DMS114 treated with DMSO at 0.1 percent for 48 hours (cell line): ENCODE results near the gene MYL3.
"Not testable (repeated sequence)": the region's sequence is repeated elsewhere in the genome, so short reads cannot be mapped to it uniquely, and the experiment has no call there.

ENCODE experiments used
- DNase-seq: peaks from one replicate; lab custom pipeline; 2025; ENCODE audit not compliant: unreplicated experiment; lab: John Stamatoyannopoulos, UW

MYL3 gene

DNA sequence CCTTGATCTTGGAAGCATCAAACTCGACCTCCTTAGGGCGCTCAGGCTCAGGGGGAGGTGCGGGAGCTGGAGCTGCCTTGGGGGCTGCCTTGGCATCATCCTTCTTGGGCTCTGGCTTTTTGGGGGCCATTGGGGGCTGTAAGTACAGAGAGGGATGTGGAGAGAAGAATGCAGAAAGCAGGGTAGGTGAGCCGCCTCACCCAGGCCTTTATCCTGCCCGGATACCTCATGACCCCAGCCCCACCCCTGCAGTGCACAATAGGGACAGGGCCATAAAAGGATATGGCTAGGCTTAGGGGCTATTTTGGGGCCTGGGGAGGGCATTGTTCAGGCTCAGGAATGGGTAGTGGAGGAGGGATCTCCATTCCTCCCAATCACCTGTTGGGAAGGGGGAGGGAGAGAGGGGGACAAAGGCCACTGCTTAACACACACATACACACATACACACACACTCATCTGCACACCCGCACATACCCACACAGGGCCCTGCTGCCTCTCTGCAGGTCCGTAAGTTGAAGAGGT, at the start of gene MYL3:
TSS of gene MYL3 (minus strand) at position 184 of the 522 bp plus-strand sequence. CDS start at position 130, 54 bp downstream.
- no peak for DNase-seq

DNA sequence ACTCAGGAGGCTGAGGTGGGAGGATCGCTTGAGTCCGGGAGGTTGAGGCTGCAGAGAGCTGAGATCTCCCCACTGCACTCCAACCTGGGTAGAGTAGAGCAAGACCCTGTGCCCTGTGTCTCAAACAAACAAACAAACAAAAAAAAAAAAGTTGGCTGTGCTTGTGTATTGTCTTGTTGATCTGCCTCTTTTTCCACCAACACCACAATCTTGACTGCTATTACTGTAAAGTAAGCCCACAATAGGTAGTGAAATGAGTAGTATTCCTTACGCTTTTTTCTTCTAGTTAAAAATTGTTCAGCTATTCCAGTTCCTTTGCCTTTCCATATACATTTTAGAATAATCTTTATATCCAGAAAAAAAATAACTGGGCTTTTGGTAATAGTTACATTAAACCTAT, 49.7 kb upstream of the MYL3 start:
- DNase-seq: no peak

DNA sequence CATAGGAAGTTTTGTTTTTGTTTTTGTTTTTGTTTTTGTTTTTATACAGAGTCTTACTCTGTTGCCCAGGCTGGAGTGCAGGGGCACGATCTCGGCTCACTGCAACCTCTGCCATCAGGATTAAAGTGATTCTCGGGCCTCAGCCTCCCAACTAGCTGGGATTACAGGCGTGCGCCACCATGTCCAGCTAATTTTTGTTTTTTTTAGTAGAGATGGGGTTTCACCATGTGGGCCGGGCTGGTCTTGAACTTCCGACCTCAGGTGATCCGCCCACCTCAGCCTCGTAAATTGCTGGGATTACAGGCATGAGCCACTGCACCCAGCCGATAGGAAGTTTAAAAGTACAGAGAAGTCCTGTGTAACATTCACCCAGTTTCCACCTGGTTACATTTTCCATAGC, 47.7 kb upstream of the MYL3 start:
- not testable (repeated sequence) for DNase-seq

DNA sequence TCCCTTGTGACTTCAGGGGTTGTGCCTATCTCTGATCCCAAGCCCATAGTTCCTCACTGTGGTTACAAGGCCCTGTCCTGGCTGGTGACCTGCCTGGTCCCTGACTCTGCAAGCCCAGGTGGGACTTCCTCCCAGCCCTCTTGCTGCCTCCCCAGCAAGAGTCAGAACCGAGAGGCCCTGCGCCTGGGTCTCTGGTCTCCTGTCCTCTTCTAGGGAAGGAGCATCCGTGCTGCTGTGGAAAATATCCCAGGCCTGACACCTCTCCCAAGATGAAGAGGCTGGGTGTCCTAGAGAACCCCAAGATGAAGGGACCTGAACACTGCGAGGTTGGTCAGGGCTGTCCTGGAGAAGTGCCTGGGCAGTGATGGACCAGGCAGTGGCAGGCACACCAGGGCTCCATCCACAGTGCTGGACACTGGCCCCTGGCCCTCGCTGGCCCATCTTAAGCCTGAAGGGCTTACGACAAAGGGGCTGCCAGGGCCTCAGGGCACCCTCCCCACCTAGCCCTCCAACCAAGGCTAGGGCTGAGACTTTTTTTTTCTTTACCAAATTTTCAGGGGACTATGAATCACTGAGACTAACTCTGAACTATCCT, 47.0 kb upstream of the MYL3 start:
- no peak for DNase-seq

DNA sequence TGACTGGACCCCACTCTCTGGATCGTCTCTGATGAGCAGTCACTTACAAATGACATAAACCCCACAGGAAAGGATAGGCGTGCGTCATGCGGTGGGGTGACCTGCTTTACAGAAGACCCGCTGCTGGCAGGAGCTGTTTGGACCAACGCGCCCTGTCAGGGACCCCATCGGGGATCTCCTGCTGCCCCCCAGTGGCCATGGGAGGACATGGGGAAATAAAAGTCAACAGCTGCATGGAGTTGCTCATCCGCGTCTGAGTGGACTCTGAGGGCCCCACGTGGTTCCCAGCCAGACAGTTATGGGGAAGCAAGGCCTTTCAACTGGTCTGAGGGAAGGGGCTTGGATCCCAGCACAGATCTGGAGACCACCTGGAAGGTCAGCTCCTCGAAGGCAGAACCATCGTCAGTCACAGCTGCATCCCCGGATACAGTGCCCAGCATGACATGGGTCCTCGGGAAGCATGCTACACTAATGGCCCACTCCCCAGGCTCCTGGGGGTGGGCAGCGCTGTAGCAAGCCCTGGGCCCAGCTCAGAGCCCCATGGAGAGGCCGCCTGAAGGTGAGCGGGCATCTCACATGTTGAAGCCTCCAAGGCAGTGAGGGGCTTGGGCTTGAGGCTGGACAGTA, 46.4 kb upstream of the MYL3 start:
- DNase-seq: peak; percentile 62

DNA sequence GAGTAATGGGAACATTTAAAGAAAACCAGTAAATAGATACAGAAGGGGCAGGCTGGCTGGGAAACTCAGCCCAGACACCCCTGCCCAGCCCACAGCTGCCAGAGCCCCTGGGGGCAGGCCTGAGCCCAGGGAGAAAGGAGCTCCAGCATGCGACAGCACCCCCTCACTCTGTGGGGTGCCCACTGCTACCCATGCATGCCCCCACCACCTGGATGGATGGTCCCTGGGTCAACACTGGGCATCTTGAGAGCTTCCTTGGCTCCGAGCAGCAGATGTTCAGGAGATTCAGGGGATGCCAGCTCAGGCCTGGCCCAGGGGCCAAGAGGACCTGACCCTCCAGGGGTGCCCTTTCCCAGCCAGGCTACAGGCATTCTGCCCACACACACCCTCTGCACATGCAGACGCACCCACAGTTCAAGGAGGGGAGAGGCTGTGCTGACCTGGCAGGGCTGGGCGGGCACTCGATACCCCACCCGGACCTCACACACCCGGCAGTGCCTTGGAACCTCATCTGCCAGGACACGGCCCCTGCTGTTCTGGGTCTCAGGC, 45.8 kb upstream of the MYL3 start:
- DNase-seq: no peak

DNA sequence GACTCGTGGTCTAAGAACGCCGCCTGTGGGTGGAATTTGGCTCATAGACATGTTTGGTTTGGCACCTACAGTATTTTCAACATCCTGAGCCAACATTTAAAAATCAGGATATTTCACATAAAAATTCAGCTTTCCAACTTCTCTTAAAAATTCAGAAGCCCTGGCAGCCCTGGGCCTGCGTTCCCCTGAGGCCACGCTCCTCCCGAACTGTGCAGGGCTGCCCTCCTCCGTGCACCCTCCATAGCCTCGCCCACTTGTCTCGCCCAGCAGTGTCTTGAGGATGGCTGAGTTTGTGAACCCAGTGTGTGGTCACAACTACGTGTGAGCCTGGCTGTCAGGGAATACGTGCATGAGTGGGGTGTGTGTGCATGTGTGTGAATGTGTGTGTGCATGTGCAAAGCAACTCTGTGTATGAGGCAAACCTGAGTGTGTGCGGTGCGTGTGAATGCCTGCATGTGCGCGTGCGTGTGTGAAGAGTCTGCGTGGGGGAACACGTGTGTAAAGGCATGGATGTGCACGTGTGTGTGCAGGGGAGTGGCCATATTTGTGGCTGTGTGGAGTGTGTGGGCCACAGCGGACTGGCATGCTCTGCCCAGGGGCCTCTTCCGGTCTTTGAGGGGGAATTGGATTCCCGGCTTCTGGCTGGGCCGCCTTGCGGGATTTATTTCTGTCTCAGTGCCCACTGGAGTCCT, 45.2 kb upstream of the MYL3 start:
- DNase-seq: no peak

DNA sequence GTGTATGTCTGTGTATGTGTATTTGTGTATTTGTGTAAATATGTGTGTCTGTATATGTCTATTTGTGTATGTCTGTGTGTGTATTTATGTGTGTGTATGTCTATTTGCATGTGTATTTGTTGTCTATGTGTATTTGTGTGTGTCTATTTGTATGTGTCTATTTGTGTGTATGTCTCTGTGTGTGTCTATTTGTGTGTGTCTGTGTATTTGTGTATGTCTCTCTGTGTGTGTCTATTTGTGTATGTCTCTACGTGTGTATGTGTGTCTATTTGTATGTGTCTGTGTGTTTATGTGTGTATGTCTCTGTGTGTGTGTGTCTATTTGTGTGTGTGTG, 44.7 kb upstream of the MYL3 start:
- DNase-seq: no peak

DNA sequence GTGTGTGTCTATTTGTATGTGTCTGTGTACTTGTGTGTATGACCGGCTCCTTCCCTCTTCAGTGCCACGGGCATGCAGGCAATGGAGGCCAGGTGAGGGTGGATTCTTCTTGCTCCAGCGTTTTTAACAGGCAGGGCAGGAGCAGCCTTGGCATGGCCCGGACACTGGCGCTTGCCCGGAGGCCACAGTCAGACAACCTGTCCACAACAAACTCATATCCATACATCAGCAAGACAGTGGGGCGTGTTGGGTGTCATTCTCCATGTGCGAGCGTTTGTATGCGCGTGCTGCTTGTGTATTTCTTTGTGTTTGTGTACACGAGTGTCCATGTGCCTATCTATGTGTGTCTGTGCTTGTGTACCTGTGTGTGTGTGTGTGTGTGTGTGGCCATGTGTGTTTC, 44.0 kb upstream of the MYL3 start:
- no peak for DNase-seq

DNA sequence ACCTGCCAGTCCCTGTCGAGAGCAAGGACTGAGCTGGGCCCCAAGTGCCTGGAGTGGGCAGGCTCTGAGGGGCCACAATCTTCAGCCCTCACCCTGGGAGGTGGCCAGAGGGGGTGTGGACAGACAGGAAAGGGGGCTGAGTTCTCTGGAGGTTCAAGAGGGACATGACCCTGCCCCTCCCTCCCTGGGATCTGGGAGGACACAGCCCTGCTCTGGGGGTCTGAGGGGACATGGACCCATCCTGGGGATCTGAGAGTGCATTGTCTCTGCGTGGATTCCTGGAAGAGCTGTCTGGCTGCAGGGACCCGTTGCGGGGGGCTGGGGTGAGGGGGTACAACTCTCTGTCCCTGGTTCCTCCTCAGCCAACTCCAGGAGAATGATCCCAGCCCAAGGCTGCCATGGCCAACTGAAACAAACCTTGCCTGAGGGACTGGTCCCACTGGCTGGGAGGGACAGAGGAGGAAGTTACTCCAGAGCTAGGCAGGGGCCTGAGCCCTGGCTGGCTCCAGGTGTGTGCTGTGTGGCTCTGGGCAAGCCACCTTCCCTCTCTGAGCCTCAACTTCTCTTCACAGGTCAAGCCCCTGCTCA, 43.3 kb upstream of the MYL3 start:
- DNase-seq: no peak

DNA sequence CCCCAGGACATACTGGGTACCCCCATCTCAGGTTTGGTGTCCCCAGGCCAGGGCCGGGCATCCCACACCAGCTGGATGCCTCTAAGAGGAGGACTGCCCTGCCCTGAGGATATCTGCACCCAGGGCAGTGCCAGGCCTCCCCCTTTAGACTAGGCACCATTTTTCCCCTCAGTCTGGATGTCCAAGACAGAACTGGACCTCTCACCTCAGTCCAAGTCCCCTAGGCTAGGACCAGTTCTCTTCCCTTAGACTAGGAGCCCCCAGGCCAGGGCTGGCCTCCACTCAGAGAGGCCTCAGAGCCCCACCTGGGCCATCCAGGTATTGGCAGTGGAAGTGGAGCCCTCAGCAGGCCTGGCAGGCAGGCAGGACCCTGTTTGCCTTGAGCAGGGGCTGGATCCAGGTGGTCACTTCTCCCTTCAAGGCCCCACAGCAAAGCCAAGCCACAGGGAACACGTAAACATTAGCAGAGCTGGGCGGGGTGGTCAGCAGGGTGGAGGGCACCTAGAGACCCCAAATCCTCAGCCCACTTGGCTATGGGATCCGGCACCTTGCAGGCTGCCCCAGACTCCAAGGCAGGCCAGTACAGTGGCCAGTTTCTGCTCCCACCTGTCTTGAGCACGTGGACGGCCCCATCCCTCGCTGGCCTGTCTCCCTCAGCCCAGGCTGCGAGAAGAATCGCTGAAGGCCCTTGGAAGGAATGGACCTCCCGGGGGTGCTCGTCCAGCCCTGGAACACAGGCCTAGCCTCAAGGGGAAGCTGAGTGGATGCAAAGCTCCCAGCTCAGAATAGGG, 42.6 kb upstream of the MYL3 start:
- DNase-seq: no peak

DNA sequence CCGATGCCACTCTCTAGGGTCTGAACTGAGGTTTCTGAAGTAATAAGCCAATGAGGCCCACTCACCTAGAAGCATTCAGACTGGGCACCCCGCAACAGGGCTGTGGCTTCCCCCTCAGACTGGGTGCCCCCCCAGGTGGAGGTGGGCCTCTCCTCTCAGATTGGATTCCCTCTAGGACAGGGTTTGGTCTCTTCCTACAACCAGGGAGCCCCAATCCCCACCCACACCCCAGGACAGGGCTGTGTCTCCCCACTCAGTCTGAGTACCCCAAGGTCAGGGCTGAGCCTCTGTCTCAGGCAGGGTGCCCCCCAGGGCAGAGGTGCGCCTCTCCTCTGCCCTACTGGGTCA, 41.9 kb upstream of the MYL3 start:
- no peak for DNase-seq

DNA sequence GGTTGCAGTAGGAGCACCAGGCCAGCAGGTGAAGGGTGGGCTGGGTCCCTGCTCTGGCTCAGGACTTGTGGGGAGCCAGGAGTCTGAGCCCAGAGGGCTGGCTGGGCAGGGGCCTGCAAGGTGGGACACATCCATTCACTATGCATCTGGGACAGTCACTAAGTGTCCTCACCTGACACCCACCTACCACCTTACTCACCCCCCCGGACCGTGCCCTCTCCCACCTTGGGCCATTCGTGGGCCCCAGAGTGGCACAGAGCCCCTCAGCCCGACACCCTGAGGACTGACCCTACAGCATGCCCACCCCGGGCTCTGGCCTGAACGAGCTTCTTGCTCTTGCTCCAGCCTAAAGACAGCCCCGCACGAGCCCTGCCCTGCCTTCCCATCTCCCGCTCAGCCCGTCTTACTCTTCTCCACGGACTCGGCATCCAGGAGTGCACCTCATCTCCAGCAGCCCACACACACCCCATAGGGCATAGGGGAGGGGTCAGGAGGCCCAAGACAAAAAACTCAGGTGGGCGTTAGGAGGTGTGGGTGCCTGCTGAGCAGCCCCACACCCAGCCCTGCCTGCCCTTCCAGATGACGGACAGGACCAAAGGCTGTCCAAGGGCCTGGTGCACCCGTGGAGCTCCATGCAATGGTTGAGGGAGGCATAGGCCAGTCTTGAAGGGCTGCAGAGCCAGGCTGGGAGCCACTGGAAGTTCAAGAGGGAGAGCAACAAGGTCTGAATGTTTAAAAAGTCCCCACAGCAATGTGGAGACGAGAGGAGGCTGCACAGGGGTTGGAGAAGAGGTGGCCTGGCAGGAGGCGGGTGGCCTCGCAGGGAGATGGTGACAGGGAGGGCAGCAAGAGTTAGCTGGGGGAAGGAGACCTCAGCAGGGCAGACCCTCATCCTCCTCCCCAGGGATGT, 41.3 kb upstream of the MYL3 start:
- no peak for DNase-seq

DNA sequence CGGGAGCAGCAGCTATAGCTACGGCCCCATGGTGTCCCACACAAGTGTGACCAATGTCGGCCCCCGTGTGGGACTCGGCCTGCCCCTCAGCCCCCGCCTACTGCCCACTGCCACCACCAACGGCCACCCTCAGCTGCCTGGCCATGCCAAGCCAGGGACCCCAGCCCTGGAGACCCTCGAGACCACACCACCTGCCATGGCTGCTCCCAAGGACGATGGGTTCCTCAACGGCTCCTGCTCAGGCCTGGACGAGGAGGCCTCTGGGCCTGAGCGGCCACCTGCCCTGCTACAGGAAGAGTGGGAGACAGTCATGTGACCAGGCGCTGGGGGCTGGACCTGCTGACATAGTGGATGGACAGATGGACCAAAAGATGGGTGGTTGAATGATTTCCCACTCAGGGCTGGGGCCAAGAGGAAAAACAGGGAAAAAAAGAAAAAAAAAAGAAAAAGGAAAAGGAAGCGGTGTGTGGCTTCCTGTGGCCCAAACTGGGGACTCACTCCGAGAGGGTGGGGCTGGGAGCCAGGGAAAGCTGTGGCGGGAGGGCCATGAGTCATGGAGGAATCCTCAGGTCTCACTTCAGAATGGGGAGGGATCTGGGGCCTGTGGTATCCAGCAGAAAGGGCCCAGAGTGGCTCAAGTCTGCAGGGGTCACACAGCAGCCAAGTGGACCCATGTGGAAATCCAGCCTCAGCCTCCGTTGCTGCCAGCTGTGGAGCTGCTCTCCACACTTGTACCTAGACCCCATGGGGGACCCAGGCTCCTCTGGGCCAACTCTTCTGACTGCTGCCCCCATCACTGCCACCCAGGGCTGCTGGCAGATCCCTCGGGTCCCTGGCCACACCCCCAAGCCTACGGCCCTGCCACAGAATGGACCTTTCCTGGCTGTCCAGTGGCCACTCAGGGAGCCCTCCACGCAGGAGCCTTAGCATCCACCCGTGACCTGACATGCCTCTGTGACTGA, 40.4 kb upstream of the MYL3 start:
- no peak for DNase-seq

DNA sequence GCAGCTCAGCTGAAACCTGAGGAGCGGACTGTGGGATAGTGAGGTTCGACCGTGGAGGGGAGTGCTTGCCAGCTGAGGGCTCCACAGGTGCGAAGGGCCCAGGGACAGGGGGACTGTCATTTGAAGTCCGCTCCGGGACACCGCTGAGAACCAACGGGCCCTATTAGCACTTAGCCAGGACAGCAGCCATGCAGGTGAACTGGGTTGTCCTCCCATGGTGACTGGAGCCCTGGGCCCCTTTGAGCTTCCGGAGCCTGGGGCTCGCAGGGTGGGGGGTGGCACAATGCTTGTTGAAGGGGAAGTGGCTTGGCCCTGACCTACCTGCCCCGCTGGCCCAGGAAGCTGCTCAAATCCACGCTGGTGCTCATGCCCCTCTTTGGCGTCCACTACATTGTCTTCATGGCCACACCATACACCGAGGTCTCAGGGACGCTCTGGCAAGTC, 39.0 kb upstream of the MYL3 start:
- no peak for DNase-seq

DNA sequence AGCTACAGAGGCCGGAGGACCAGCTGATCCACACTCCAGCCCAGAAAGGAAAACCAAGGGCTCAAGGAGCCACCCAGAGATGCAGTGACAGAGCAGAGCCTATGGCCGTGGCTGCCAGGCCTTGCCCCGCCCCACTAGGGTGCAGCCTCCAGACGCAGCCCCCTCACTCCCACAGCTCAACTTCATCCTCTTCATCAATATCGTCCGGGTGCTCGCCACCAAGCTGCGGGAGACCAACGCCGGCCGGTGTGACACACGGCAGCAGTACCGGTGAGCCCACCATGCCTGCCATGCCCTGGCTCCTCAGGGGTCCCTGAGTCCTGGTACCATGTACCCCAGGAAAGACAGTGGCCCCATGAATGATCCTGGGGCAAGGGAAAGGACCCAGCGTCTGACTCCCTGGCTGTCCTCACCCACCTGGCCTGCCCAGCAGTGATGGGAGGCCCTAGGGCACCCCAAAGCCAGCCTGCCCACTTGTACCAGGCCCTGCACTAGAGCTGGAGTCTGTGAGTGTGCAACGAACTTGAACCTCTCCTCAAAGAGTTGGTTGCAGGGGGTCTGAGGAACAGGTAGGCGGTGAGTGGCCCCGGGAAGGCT, 38.4 kb upstream of the MYL3 start:
- DNase-seq: no peak

DNA sequence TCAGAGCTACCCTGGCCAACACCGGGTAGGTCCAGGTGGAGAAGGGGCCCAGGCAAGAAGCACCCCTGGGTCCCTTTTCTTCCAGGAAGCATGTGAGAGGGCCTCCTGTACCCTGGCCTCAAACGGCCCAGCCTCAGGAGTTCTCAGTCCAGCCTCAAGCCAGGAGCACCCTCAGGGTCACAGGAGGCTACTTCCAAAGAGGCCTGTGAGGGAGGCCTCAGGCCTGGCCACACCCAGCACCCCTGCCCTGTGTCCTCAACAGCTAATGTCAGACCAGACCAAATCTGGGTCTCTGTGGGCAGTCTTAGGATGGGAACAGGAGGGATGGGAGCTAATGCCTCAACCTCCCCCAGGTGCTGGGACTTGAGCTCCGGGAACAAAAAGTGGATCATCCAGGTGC, 37.8 kb upstream of the MYL3 start:
- no peak for DNase-seq

DNA sequence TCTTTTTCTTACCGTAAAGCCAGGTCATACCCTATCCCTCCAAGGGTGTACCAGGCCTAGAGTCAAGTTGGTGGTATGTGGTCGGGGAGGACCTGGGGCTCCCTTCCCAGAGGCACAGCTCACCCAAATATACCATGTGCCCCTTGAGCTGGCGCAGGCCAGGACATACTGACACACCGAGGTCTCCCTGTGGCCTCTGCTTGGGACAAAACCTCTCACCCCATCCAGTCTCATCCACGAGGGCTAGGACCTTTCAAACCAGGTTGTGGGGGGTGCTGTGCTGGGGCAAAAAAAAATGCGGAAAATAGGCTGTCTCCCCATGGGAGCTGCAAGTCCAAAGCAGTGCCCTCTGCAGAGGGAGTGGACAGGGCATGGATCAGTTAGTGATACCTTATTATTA, 37.1 kb upstream of the MYL3 start:
- DNase-seq: no peak

DNA sequence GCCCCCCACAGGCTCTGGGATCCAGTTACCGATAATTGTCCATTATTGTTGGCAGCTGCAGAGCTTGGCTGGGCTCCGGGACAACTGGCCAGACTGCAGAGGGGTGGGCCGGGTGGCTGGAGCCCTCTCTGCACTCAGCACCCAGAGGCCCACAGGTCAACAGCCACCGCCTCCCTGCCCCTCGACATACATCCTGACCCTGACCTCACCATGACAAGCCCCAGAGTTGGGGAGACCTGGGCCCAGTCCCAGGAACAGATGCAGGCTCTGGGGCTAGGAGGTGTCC, 36.7 kb upstream of the MYL3 start:
- no peak for DNase-seq
